ENCODE measurements around the gene MIPEP.

The MIPEP gene

DNA sequence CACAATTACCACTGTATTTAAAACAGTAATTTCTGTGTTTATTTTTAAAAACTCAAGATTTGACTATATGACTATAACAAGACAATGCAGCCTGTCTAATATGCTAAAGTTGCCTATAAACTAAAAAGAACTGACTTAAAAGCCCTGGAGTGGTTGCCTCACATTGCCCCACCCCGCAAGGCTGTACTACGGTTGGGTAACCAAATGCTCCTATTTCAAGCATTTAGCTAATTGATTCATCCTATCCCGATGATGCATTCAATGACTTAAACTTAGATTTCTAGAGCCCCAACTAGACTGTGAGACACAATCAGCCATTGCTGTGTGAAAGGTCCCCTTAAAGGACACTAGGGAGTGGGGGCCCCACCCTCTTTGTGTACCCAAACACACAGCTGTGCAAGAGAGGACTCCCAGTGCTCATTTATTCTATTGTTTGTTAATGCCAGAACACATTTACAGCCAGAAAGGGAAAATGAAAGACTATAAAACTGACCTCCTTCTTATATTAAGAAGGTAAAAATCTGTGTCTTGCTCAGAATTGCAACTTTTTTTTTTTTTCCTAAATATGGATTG, 66.9 kb downstream of the MIPEP start:
- H3K4me3 ChIP-seq (ENCODE audit: low read depth, low read length), result no peak overlapping the region
- no peak for DNase-seq (ENCODE audit: low read depth)
- TF ChIP-seq, protein P1, sequence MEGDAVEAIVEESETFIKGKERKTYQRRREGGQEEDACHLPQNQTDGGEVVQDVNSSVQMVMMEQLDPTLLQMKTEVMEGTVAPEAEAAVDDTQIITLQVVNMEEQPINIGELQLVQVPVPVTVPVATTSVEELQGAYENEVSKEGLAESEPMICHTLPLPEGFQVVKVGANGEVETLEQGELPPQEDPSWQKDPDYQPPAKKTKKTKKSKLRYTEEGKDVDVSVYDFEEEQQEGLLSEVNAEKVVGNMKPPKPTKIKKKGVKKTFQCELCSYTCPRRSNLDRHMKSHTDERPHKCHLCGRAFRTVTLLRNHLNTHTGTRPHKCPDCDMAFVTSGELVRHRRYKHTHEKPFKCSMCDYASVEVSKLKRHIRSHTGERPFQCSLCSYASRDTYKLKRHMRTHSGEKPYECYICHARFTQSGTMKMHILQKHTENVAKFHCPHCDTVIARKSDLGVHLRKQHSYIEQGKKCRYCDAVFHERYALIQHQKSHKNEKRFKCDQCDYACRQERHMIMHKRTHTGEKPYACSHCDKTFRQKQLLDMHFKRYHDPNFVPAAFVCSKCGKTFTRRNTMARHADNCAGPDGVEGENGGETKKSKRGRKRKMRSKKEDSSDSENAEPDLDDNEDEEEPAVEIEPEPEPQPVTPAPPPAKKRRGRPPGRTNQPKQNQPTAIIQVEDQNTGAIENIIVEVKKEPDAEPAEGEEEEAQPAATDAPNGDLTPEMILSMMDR (IDR thresholded peaks at IDR 0.05; ENCODE audit: insufficient read depth, low read depth, low read length, missing control alignments), result no peak

DNA sequence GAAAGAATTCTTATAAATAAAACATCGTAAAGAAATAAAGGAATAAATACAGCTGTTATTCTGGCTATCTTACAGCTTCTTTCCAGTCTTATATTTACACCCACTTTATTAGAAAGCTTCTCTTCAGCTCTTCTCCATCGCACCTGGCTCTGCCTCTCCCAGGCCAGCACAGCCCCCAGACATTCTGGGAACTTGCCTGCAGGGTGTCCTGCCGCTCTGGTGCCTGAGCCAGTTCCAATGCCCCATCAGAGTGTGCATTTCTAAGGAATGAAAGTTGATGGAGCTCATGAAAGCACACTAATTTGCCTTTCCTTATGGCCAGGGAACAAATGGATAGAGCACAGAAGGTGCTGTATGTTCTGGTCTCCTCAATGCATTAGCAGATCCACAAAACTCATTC, 68.7 kb downstream of the MIPEP start:
- TF ChIP-seq, protein P1 (IDR thresholded peaks at IDR 0.05; ENCODE audit: insufficient read depth, low read depth, low read length, missing control alignments), result no peak
- no peak overlapping the region for H3K4me3 ChIP-seq (ENCODE audit: low read depth, low read length)
- DNase-seq (ENCODE audit: low read depth), result no peak

DNA sequence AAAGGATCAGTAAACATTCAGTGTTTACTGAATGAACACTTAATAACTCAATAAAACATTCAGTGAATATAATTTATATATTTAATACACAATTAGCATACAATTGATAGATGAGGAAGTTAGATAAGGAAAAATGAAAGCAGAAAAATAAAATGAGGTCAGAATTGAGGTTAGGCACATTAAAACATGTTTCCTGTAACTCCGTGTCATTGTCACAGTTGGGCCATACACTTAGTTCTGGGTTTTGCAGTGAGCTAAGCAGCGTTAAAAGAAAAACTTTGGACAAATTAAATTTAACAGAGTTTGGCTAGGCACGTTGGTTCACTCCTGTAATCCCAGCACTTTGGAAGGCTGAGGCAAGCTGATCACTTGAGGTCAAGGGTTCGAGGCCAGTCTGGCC, 71.4 kb downstream of the MIPEP start:
- TF ChIP-seq, protein P1 (IDR thresholded peaks at IDR 0.05; ENCODE audit: insufficient read depth, low read depth, low read length, missing control alignments), result no peak
- H3K4me3 ChIP-seq (ENCODE audit: low read depth, low read length), result no peak overlapping the region

DNA sequence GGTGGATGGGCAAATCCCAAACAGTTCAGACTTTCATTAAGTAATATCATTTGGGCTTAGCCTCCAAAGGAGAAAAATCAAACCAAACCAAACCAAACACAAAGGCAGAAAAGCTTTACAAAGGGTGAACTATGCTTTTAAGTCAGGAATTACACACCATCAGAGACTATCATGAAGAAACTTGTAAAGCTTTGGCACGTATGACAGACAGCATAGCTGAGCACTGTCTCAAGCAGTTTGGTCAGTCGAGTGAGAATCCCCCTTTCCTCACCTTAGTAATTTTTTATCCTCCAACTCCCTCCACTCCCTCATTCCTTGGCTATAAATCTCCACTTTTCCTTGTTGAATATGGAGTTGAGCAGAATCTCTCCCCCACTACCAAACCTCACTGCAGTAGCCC, 72.1 kb downstream of the MIPEP start:
- TF ChIP-seq, protein P1 (IDR thresholded peaks at IDR 0.05; ENCODE audit: insufficient read depth, low read depth, low read length, missing control alignments), result no peak
- DNase-seq (ENCODE audit: low read depth), result no peak
- H3K4me3 ChIP-seq (ENCODE audit: low read depth, low read length), result no peak overlapping the region

More for the DNA sequence above, 71.4 kb downstream of the MIPEP start:
- DNase-seq (ENCODE audit: low read depth), result no peak

DNA sequence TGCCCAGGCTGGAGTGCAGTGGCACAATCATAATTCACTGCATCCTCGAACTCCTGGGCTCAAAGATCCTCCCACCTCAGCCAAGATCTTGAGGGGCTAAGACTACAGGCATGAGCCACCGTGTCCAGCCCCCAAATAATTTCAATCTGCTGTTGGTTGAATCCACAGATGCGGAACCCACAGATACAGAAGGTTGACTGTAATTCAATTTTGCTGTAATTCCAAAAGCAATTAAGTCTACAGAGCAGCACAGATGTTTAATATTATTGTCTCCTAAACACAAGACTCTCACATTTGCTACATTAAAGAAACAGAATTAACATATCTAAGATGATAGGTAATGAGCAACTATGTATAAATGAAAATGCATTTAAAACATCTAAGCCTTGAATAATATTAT, 75.6 kb downstream of the MIPEP start:
- TF ChIP-seq, protein P1 (IDR thresholded peaks at IDR 0.05; ENCODE audit: insufficient read depth, low read depth, low read length, missing control alignments), result no peak
- no peak overlapping the region for H3K4me3 ChIP-seq (ENCODE audit: low read depth, low read length)
- DNase-seq (ENCODE audit: low read depth), result no peak

DNA sequence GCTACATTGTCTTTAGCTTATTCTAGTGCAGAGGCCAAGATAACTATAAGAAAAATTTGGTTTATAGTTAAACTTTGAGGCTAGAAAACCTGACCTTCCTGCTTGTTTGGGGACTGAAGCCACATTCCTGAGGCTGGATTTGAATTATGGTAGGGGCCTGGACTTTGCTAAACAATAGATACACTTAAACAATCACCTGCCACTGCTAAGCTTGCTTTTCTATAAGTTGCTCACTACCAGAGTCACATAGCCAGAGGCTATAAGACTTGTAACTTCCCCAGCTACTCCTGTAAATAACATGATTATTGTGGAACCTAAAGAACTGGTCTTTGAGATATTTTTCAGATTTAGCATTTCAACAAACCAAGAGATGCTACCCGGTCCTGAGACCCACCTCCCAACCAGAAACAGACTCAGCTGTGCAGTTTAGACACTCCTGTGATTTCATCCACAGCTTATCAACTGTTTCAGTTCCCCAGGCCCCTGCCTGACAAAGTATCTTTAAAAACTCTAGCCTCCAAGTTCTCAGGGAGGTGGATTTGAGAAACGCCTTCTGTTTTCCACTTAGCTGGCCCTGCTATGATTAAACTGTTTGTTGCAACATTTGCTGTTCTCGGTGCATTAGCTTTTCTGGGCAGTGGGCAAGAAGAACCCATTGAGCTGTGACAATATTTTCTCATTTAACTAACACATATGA, 77.7 kb downstream of the MIPEP start:
- no peak overlapping the region for H3K4me3 ChIP-seq (ENCODE audit: low read depth, low read length)
- TF ChIP-seq, protein P1 (IDR thresholded peaks at IDR 0.05; ENCODE audit: insufficient read depth, low read depth, low read length, missing control alignments), result no peak
- peak; percentile 30 for DNase-seq (ENCODE audit: low read depth)
